Measurements from ENCODE around the gene IP6K3. TPM values are rescaled to one million over a fixed set of nuclear protein-coding genes. Genes with fewer than 3 reads are reported as not detected.

The IP6K3 gene
- total RNA-seq, 4 donors from 2014 or later: 0.51 to 0.83 TPM; not detected in 2

DNA sequence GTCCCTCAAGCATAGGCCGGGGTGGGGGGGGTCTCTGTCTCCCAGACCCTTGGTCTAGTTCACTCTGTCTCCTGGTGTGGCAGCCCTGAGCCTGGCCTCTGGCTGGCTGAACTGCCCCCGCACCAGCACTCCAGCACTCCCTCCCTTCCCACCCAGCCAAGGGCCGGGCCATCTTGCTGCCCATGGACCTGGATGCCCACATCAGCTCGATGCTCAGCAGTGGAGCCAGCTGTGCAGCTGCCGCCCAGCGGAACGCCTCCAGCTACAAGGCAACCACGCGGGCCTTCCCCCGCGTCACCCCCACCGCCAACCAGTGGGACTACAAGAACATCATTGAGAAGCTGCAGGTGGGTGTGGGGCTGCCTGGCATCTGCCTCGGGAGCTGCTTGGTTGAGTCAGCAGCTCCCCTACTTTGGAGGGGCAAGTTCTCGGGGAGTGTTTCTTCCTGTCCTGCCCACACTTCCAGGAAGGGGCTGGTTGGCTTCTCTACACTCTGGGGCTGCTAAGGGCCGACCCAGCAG lies 63.6 kb downstream of the IP6K3 start:
- H3K4me1 ChIP-seq: no peaks in the 10 kb centered on the region
- no peak overlapping the region for H3K4me3 ChIP-seq
- no peak overlapping the region for H3K27ac ChIP-seq
- no peak for TF ChIP-seq EP300 (IDR thresholded peaks at IDR 0.05)
- 86% methylated on average over 13 of the region's 15 CpGs for WGBS
- no peaks in the 10 kb centered on the region for H3K27me3 ChIP-seq
- H3K36me3 ChIP-seq: peaks cover 98% of the 10 kb centered on the region
- DNase-seq (ENCODE audit: low spot score in 2 of 2): no peak
- no peaks in the 10 kb centered on the region for H3K9me3 ChIP-seq

DNA sequence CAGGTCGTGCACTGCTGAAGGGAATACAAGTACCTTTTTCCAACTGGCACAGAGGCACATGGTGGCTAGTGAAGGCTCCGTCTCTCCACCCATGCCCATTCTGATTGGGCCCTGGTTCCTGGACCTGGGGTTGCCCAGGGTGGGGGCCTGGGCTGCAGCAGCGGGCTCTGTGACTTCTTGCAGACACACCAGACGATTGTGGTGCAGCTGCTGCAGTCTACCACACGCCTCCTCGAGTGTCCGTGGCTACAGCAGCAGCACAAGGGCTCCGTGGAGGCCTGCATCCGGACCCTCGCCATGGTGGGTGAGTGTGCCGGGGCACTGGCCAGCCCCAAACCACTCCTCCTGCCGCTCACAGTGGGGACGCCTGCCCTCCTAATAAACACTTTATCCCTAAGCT lies 64.4 kb downstream of the IP6K3 start:
- no peaks in the 10 kb centered on the region for H3K9me3 ChIP-seq
- no peak overlapping the region for H3K27ac ChIP-seq
- H3K27me3 ChIP-seq: no peaks in the 10 kb centered on the region
- 96% methylated on average over 12 of the region's 13 CpGs for WGBS
- TF ChIP-seq EP300 (IDR thresholded peaks at IDR 0.05) (no peak), POLR2AphosphoS5 (IDR thresholded peaks at IDR 0.05) (no peak), POLR2A (IDR thresholded peaks at IDR 0.05) (no peak)
- TF ChIP-seq, protein P1, sequence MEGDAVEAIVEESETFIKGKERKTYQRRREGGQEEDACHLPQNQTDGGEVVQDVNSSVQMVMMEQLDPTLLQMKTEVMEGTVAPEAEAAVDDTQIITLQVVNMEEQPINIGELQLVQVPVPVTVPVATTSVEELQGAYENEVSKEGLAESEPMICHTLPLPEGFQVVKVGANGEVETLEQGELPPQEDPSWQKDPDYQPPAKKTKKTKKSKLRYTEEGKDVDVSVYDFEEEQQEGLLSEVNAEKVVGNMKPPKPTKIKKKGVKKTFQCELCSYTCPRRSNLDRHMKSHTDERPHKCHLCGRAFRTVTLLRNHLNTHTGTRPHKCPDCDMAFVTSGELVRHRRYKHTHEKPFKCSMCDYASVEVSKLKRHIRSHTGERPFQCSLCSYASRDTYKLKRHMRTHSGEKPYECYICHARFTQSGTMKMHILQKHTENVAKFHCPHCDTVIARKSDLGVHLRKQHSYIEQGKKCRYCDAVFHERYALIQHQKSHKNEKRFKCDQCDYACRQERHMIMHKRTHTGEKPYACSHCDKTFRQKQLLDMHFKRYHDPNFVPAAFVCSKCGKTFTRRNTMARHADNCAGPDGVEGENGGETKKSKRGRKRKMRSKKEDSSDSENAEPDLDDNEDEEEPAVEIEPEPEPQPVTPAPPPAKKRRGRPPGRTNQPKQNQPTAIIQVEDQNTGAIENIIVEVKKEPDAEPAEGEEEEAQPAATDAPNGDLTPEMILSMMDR (IDR thresholded peaks at IDR 0.05): no peak
- H3K36me3 ChIP-seq: peaks cover 98% of the 10 kb centered on the region
- H3K4me3 ChIP-seq: no peak overlapping the region
- H3K4me1 ChIP-seq: no peaks in the 10 kb centered on the region
- DNase-seq (ENCODE audit: low spot score in 2 of 2): no peak

DNA sequence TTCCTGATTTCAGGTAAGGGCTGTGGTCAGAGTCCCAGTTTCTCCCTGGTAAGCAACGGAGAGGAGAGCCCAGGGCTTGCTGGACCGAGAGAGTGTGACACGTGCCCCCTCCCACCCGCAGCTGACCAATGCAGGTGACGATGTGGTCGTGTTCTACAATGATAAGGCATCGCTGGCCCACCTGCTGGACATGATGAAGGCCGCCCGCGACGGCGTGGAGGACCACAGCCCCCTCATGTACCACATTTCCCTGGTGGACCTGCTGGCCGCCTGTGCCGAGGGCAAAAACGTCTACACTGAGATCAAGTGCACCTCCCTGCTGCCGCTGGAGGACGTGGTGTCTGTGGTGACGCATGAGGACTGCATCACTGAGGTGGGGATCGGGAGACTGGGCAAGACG lies 66.9 kb downstream of the IP6K3 start:
- no peaks in the 10 kb centered on the region for H3K9me3 ChIP-seq
- no peak for DNase-seq (ENCODE audit: low spot score in 2 of 2)
- 93% methylated on average over 8 of the region's 20 CpGs for WGBS
- H3K4me1 ChIP-seq: peaks cover 5% of the 10 kb centered on the region
- TF ChIP-seq POLR2AphosphoS5 (IDR thresholded peaks at IDR 0.05): no peak
- TF ChIP-seq EP300 (IDR thresholded peaks at IDR 0.05): no peak
- TF ChIP-seq, protein P1 (IDR thresholded peaks at IDR 0.05): no peak
- no peak for TF ChIP-seq POLR2A (IDR thresholded peaks at IDR 0.05)
- no peak overlapping the region for H3K27ac ChIP-seq
- no peak overlapping the region for H3K4me3 ChIP-seq
- H3K36me3 ChIP-seq: peaks cover 98% of the 10 kb centered on the region
- no peaks in the 10 kb centered on the region for H3K27me3 ChIP-seq

DNA sequence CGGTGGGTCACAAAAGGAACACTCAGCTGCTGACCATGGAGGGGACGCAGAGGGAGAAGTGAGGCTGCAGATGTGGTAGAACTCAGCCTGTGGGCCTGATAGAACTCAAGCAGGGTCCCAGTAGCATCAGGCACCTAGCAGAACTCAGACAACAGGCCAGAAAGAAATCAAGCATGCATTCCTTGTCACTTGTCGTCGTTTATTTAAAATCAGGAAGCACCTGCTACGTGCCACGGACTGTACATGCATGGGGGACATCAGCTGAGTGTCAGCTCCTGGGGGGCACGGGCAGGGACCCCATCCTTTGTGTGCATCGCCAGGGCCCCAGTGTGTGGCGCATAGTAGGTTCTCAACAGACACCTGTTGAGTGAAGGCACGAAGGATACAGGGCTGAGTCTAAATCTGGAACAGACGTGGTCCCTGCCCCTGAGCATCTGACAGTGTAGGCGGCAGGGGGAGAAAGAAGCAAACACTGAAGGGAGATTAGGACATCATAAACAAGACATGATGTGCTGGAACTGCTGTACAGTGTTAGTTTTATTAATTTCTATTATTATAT lies 67.7 kb downstream of the IP6K3 start:
- Histone ChIP-seq H3K27me3 (no peaks in the 10 kb centered on the region), H3K36me3 (peaks cover 98% of the 10 kb centered on the region), H3K27ac (no peak overlapping the region), H3K9me3 (no peaks in the 10 kb centered on the region), H3K4me1 (peaks cover 5% of the 10 kb centered on the region), H3K4me3 (no peak overlapping the region)
- no peak for TF ChIP-seq EP300 (IDR thresholded peaks at IDR 0.05)
- TF ChIP-seq POLR2AphosphoS5 (IDR thresholded peaks at IDR 0.05): no peak
- TF ChIP-seq POLR2A (IDR thresholded peaks at IDR 0.05): no peak
- TF ChIP-seq, protein P1 (IDR thresholded peaks at IDR 0.05): no peak
- no peak for DNase-seq (ENCODE audit: low spot score in 2 of 2)
- 90% methylated on average over 12 of the region's 12 CpGs for WGBS

DNA sequence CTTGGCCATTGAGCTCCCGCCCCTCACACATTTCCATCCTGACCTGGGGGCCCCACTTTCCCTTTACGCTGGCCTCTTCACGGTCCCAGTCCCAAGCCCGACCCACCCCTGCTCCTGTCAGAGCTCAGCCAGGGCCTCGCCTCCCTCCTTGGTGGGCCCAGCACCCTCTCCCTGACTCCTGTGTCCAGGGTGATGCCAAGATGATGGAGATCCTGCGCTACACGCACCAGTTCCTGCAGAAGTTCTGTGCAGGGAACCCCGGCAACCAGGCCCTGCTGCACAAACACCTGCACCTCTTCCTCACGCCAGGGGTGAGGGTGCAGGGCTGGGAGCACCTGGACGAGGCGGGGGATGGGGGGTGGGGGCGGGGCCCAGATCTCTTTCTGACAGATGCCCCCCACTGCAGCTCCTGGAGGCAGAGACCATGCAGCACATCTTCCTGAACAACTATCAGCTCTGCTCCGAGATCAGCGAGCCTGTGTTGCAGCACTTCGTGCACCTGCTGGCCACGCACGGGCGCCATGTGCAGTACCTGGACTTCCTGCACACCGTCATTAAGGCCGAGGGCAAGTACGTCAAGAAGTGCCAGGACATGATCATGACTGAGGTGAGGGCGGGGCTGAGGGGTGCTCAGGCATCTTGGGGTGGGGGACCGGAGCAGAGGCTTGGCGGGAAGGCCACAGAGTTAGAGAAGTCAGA lies 68.3 kb downstream of the IP6K3 start:
- no peaks in the 10 kb centered on the region for H3K27me3 ChIP-seq
- H3K4me3 ChIP-seq: no peak overlapping the region
- WGBS: 94% methylated on average over 23 of the region's 24 CpGs
- no peak overlapping the region for H3K27ac ChIP-seq
- H3K9me3 ChIP-seq: no peaks in the 10 kb centered on the region
- DNase-seq (ENCODE audit: low spot score in 2 of 2): no peak
- H3K36me3 ChIP-seq: peaks cover 98% of the 10 kb centered on the region
- H3K4me1 ChIP-seq: peaks cover 5% of the 10 kb centered on the region
- TF ChIP-seq POLR2AphosphoS5 (IDR thresholded peaks at IDR 0.05) (no peak), EP300 (IDR thresholded peaks at IDR 0.05) (no peak), POLR2A (IDR thresholded peaks at IDR 0.05) (no peak)
- TF ChIP-seq, protein P1 (IDR thresholded peaks at IDR 0.05): no peak
